ENCODE data around the gene PRDX1. TPM values are rescaled to one million over a fixed set of nuclear protein-coding genes. Genes with fewer than 3 reads are reported as not detected.

PRDX1 gene
- total and polyA plus RNA-seq, 2 of the 13 experiments (the other 11 are each of a cell fraction or from before 2014, with no cell fraction given) = 761 to 1,898 TPM

DNA sequence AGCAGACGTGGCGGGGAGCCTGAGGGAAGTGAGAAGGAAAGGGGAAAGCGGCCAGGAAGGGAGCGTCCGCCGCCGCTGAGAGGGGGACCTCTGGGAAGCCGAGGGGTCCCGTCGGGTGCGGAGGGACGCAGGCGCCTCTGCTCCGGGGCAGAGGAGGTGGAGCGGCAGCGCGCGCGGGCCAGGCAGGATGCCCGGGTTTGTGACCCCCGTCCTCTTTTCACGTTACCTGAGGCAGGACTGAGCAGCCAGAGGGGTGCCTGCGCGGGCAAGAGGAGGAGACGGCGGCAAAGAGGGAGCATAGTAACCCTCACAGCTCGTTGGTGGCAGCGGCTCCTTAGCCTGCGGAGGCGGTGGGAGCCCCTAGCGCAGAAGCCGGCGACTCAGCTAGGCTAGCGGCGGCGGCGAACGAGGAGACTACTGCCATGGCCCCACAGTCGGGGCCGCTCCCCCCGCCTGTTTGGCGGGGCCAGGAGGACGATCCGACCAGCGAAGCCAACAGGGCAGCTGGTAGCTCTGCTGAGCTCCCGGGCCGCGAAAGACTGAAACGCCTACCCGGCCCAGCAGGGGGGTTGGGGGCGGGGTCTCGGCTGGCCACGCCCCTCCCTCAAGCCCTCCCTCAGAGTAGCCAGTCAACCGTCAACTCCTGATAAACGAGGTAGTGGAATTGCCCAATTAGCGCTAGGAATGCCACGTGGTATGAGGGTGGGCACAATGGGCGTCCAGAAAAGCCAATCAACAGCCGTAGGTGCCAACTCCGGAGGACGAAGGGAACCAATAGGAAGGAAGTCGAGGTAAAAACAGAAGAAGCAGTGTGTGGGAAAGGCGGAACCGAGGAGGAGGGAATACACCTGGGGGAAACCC lies 30.8 kb downstream of the PRDX1 start, which contains the start of gene TESK2 (continued):
- TF ChIP-seq SOX13 (IDR thresholded peaks at IDR 0.05) = no peak
- peak in 1 of 2 experiments; percentile 40; a peak in 2 of 4 replicates for TF ChIP-seq SOX13 (CRISPR knock-in tag; conservative IDR thresholded peaks at IDR 0.05 in 1 of 2, IDR thresholded peaks at IDR 0.05 in 1 of 2)
- no peak for TF ChIP-seq TAF15 (IDR thresholded peaks at IDR 0.05; ENCODE audit: low read depth, low read length, poor library complexity, severe bottlenecking)
- peak; percentile 44; the same call in 1 of the 2 replicates for TF ChIP-seq MEIS2 (CRISPR knock-in tag; IDR thresholded peaks at IDR 0.05)
- peak; percentile 74; the same call in 1 of the 2 replicates for TF ChIP-seq KDM5B (CRISPR knock-in tag; IDR thresholded peaks at IDR 0.05; ENCODE audit: borderline replicate concordance)
- TF ChIP-seq, protein P1, sequence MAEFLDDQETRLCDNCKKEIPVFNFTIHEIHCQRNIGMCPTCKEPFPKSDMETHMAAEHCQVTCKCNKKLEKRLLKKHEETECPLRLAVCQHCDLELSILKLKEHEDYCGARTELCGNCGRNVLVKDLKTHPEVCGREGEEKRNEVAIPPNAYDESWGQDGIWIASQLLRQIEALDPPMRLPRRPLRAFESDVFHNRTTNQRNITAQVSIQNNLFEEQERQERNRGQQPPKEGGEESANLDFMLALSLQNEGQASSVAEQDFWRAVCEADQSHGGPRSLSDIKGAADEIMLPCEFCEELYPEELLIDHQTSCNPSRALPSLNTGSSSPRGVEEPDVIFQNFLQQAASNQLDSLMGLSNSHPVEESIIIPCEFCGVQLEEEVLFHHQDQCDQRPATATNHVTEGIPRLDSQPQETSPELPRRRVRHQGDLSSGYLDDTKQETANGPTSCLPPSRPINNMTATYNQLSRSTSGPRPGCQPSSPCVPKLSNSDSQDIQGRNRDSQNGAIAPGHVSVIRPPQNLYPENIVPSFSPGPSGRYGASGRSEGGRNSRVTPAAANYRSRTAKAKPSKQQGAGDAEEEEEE (CRISPR knock-in tag; IDR thresholded peaks at IDR 0.05; ENCODE audit: borderline replicate concordance) = 0 out of 2 replicates have a peak, but pooled peaks have one; percentile 26
- TF ChIP-seq ZNF121 (CRISPR knock-in tag; IDR thresholded peaks at IDR 0.05) = peak; percentile 80
- TF ChIP-seq, protein P2, sequence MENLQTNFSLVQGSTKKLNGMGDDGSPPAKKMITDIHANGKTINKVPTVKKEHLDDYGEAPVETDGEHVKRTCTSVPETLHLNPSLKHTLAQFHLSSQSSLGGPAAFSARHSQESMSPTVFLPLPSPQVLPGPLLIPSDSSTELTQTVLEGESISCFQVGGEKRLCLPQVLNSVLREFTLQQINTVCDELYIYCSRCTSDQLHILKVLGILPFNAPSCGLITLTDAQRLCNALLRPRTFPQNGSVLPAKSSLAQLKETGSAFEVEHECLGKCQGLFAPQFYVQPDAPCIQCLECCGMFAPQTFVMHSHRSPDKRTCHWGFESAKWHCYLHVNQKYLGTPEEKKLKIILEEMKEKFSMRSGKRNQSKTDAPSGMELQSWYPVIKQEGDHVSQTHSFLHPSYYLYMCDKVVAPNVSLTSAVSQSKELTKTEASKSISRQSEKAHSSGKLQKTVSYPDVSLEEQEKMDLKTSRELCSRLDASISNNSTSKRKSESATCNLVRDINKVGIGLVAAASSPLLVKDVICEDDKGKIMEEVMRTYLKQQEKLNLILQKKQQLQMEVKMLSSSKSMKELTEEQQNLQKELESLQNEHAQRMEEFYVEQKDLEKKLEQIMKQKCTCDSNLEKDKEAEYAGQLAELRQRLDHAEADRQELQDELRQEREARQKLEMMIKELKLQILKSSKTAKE (CRISPR knock-in tag; IDR thresholded peaks at IDR 0.05; ENCODE audit: borderline replicate concordance) = no peak
- TF ChIP-seq KLF16 (CRISPR knock-in tag; IDR thresholded peaks at IDR 0.05) = peak in 1 of 2 experiments; percentile 71; a peak in 2 of 4 replicates
- no peak for TF ChIP-seq SIN3B (IDR thresholded peaks at IDR 0.05; ENCODE audit: low read length)
- no peak for TF ChIP-seq ZEB1 (IDR thresholded peaks at IDR 0.05; ENCODE audit: insufficient replicate concordance, low read depth)
- TF ChIP-seq, protein P3, sequence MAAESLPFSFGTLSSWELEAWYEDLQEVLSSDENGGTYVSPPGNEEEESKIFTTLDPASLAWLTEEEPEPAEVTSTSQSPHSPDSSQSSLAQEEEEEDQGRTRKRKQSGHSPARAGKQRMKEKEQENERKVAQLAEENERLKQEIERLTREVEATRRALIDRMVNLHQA (CRISPR knock-in tag; IDR thresholded peaks at IDR 0.05) = no peak
- TF ChIP-seq, protein P4, sequence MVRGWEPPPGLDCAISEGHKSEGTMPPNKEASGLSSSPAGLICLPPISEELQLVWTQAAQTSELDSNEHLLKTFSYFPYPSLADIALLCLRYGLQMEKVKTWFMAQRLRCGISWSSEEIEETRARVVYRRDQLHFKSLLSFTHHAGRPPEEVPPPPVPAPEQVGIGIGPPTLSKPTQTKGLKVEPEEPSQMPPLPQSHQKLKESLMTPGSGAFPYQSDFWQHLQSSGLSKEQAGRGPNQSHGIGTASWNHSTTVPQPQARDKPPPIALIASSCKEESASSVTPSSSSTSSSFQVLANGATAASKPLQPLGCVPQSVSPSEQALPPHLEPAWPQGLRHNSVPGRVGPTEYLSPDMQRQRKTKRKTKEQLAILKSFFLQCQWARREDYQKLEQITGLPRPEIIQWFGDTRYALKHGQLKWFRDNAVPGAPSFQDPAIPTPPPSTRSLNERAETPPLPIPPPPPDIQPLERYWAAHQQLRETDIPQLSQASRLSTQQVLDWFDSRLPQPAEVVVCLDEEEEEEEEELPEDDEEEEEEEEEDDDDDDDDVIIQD (CRISPR knock-in tag; IDR thresholded peaks at IDR 0.05; ENCODE audit: low read depth) = peak; percentile 97
- TF ChIP-seq ZNF841 (CRISPR knock-in tag; IDR thresholded peaks at IDR 0.05; ENCODE audit: borderline replicate concordance) = no peak
- peak; percentile 77 for TF ChIP-seq HNRNPLL (IDR thresholded peaks at IDR 0.05; ENCODE audit: low read depth, low read length, poor library complexity, severe bottlenecking)
- peak; percentile 66; the same call in 1 of the 2 replicates for TF ChIP-seq MIER3 (CRISPR knock-in tag; IDR thresholded peaks at IDR 0.05; ENCODE audit: borderline replicate concordance)
- TF ChIP-seq GZF1 (CRISPR knock-in tag; IDR thresholded peaks at IDR 0.05) = peak; percentile 43; the same call in 1 of the 2 replicates
- peak; percentile 84 for TF ChIP-seq CREM (IDR thresholded peaks at IDR 0.05)
- no peak for TF ChIP-seq CREM (CRISPR knock-in tag; IDR thresholded peaks at IDR 0.05)
- TF ChIP-seq ZNF549 (CRISPR knock-in tag; IDR thresholded peaks at IDR 0.05) = no peak
- TF ChIP-seq, protein P5, sequence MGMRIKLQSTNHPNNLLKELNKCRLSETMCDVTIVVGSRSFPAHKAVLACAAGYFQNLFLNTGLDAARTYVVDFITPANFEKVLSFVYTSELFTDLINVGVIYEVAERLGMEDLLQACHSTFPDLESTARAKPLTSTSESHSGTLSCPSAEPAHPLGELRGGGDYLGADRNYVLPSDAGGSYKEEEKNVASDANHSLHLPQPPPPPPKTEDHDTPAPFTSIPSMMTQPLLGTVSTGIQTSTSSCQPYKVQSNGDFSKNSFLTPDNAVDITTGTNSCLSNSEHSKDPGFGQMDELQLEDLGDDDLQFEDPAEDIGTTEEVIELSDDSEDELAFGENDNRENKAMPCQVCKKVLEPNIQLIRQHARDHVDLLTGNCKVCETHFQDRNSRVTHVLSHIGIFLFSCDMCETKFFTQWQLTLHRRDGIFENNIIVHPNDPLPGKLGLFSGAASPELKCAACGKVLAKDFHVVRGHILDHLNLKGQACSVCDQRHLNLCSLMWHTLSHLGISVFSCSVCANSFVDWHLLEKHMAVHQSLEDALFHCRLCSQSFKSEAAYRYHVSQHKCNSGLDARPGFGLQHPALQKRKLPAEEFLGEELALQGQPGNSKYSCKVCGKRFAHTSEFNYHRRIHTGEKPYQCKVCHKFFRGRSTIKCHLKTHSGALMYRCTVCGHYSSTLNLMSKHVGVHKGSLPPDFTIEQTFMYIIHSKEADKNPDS (CRISPR knock-in tag; IDR thresholded peaks at IDR 0.05) = 0 out of 2 replicates have a peak, but pooled peaks have one; percentile 30

All from HepG2 (cell line).